CD4-positive, alpha-beta T cell (primary cell): ENCODE measurements around the gene LYPD6. TPM values are rescaled to one million over a fixed set of nuclear protein-coding genes. Genes with fewer than 3 reads are reported as not detected.

Experiments used
- ATAC-seq: fragments of 200-7000 bp; cut with Tn5 transposase; one replicate; pipeline ENCODE4 v1.10.0; 2022; ENCODE audit warnings: mild to moderate bottlenecking; ENCODE audit not compliant: poor library complexity
- CTCF ChIA-PET: fragments of 350-600 bp; sonication (Branson Sonifier 250); formaldehyde crosslinking; loops from one replicate; lab custom pipeline; 2021; ENCODE audit warnings: antibody characterized with exemption, inconsistent platforms; lab: Charles Lee
- POLR2A ChIA-PET: fragments of 350-600 bp; sonication (Branson Sonifier 250); formaldehyde crosslinking; loops from one replicate; lab custom pipeline; 2021; ENCODE audit warnings: antibody characterized with exemption, inconsistent platforms; lab: Charles Lee
- DNase-seq, 14 experiments: peaks; one replicate each; pipeline ENCODE4 v3.0.0-alpha.2; 2013 to 2020; ENCODE audit warnings: mixed read lengths in 2 of 14
- H3K27ac ChIP-seq, 2 donors: one replicate each; pipeline versions ENCODE4 v1.5.1 to v1.7.0; 2013; ENCODE audit warnings: low read length in 2 of 2, low read depth in 1 of 2, mild to moderate bottlenecking in 1 of 2
- H3K27me3 ChIP-seq, 2 experiments: 1 replicate in 1 of 2; 2 replicates in 1 of 2; pipeline versions ENCODE4 v1.6.1 to v1.7.0; 2013; ENCODE audit warnings: low read length in 2 of 2, control low read depth in 1 of 2, mild to moderate bottlenecking in 1 of 2, moderate library complexity in 1 of 2; ENCODE audit not compliant: insufficient read depth in 2 of 2, control insufficient read depth in 1 of 2
- H3K36me3 ChIP-seq: one replicate; pipeline ENCODE4 v1.6.1; 2013; ENCODE audit warnings: low read length, control low read depth; ENCODE audit not compliant: insufficient read depth
- H3K4me1 ChIP-seq: one replicate; pipeline ENCODE4 v1.6.1; 2013; ENCODE audit warnings: low read length, control low read depth; ENCODE audit not compliant: insufficient read depth
- H3K4me3 ChIP-seq: one replicate; pipeline ENCODE4 v1.5.1; 2013; ENCODE audit warnings: mild to moderate bottlenecking, low read length, moderate library complexity
- H3K9me3 ChIP-seq, 2 experiments: 1 replicate in 1 of 2; 2 replicates in 1 of 2; pipeline versions ENCODE4 v1.6.1 to v1.7.0; 2013; ENCODE audit warnings: low read length in 2 of 2, mild to moderate bottlenecking in 2 of 2, control low read depth in 1 of 2, moderate library complexity in 1 of 2; ENCODE audit not compliant: control insufficient read depth in 1 of 2, insufficient read depth in 1 of 2
- H3K27ac Mint-ChIP-seq: one replicate; pipeline ENCODE4 v1.8.0; 2020; ENCODE audit warnings: mixed read lengths
- H3K27me3 Mint-ChIP-seq: one replicate; pipeline ENCODE4 v1.8.0; 2021; ENCODE audit warnings: mixed read lengths
- H3K36me3 Mint-ChIP-seq: one replicate; pipeline ENCODE4 v1.8.0; 2021; ENCODE audit warnings: low read depth, mixed read lengths
- H3K4me1 Mint-ChIP-seq: one replicate; pipeline ENCODE4 v1.8.0; 2021; ENCODE audit warnings: low read depth, mixed read lengths
- H3K4me3 Mint-ChIP-seq: one replicate; pipeline ENCODE4 v1.8.0; 2020; ENCODE audit warnings: mild to moderate bottlenecking, mixed read lengths
- H3K9me3 Mint-ChIP-seq: one replicate; pipeline ENCODE4 v1.8.0; 2020; ENCODE audit warnings: mixed read lengths
- CTCF ChIP-seq: fragments of 200-600 bp; IDR thresholded peaks from one replicate; pipeline ENCODE4 v1.8.0; 2022; ENCODE audit warnings: antibody characterized with exemption, mild to moderate bottlenecking
- intact Hi-C, 2 experiments: fragments of 100-400 bp; cut with DNase I in 1 of 2; cut with micrococcal nuclease in 1 of 2; formaldehyde crosslinking; loops; one replicate each; pipeline versions ENCODE4 v1.15.1 to v1.9.0; 2023 to 2025; cut with DNase I, micrococcal nuclease
- total RNA-seq, 174 experiments: library from RNA in 2 of 174; stranded (reverse) in 2 of 174; gene quantifications; one replicate each; pipeline ENCODE4 v1.2.3 and lab custom pipeline; 2021 to 2026

The LYPD6 gene
- total RNA-seq, 2 experiments from 2014 or later, result not detected

DNA sequence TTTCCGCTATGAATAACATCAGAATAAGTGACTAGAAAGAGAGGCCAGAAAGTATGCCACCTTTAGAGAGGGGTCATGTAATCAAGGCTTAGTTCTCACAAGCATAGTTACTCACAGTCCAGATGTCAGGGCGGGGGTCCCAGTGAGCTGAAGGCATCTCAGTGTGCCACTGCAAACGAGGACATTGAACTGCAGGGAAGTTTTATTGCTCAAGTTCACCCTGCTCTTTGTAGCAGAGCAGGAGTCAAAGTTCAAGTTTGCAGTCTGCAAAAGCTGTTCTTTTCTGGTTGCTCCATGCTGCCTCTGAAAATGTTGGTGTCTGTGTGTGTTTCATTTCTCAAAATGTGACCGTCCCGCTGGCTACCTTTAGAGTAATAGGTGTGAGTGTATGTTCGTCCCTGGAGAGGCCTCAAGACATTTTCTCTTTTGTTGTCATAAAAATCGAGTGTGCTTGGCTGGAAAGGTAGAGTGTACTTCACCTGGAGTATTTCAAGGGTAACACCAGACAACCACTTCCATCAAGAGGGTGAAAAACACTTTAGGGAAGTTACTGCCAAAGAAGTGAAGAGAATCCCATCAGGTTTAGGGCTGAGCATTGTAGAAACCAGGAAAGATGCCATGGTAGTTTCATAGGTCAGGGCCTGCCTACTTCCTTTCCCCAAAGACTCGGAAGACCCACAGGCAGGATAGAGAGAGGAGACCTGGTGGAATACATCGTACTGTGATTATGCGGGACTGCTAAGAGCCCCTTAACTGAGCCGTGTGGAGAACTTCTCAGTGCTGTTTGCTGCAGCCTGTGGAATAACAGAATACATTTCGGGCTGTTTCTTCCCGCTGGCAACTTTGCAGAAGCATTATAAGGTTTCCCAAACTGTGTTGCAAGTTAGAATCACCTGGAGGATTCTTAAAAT lies 89.9 kb downstream of the LYPD6 start:
- ChIA-PET POLR2A (no interaction called here), CTCF (interaction anchor here (0.6 kb wide), 1 partner anchor 1506 kb away, joined by 4 read pairs; no protein-coding TSS in a partner anchor)
- no peak overlapping the region for H3K4me3 Mint-ChIP-seq
- no peaks in the 10 kb centered on the region for H3K9me3 ChIP-seq
- peaks cover 5% of the 10 kb centered on the region for H3K27me3 Mint-ChIP-seq
- no peak overlapping the region for H3K27ac ChIP-seq
- no peak overlapping the region for H3K4me3 ChIP-seq
- TF ChIP-seq CTCF, result no peak
- intact Hi-C loops, result no loop called here
- no peaks in the 10 kb centered on the region for H3K4me1 Mint-ChIP-seq
- no peak for DNase-seq
- no peaks in the 10 kb centered on the region for H3K36me3 ChIP-seq
- no peaks in the 10 kb centered on the region for H3K4me1 ChIP-seq
- ATAC-seq, result no peak
- H3K9me3 Mint-ChIP-seq, result no peaks in the 10 kb centered on the region
- no peaks in the 10 kb centered on the region for H3K27me3 ChIP-seq
- H3K27ac Mint-ChIP-seq, result no peak overlapping the region
- H3K36me3 Mint-ChIP-seq, result no peaks in the 10 kb centered on the region

GRCh38 chr2:149421791-149422190 lies 91.4 kb downstream of the LYPD6 start:
- Histone ChIP-seq H3K4me3 (no peak overlapping the region), H3K9me3 (no peaks in the 10 kb centered on the region), H3K4me1 (no peaks in the 10 kb centered on the region), H3K36me3 (no peaks in the 10 kb centered on the region), H3K27ac (no peak overlapping the region), H3K27me3 (no peaks in the 10 kb centered on the region)
- intact Hi-C loops, result no loop called here
- DNase-seq, result no peak
- POLR2A ChIA-PET, result no interaction called here
- Mint-ChIP-seq H3K27me3 (peaks cover 5% of the 10 kb centered on the region), H3K4me3 (no peak overlapping the region), H3K27ac (no peak overlapping the region), H3K9me3 (no peaks in the 10 kb centered on the region), H3K4me1 (no peaks in the 10 kb centered on the region), H3K36me3 (no peaks in the 10 kb centered on the region)
- ATAC-seq, result no peak
- CTCF ChIA-PET, result no interaction called here
- no peak for TF ChIP-seq CTCF

- peaks cover 5% of the 10 kb centered on the region for H3K27me3 Mint-ChIP-seq
- Histone ChIP-seq H3K36me3 (no peaks in the 10 kb centered on the region), H3K4me1 (no peaks in the 10 kb centered on the region), H3K4me3 (no peak overlapping the region), H3K27ac (no peak overlapping the region), H3K27me3 (no peaks in the 10 kb centered on the region), H3K9me3 (no peaks in the 10 kb centered on the region)
- CTCF ChIA-PET, result no interaction called here
- no peak overlapping the region for H3K4me3 Mint-ChIP-seq
- POLR2A ChIA-PET, result no interaction called here
- no peaks in the 10 kb centered on the region for H3K36me3 Mint-ChIP-seq
- ATAC-seq, result no peak
- H3K9me3 Mint-ChIP-seq, result no peaks in the 10 kb centered on the region
- intact Hi-C loops, result no loop called here
- H3K4me1 Mint-ChIP-seq, result no peaks in the 10 kb centered on the region
- DNase-seq, result no peak
- TF ChIP-seq CTCF, result no peak
- no peak overlapping the region for H3K27ac Mint-ChIP-seq
Observed at GRCh38 chr2:149422337-149422990, 92.1 kb downstream of the LYPD6 start.
